HEK293 (cell line): ENCODE results near the gene ZNF426.

Experiments used
- CTCF ChIA-PET: fragments of 350-600 bp; formaldehyde crosslinking; extraction: SDS; loops from one replicate; lab custom pipeline; 2021; ENCODE audit warnings: antibody characterized with exemption; lab: Yijun Ruan, JAX
- POLR2A ChIA-PET: fragments of 300-600 bp; formaldehyde crosslinking; extraction: SDS; loops from one replicate; lab custom pipeline; 2020; ENCODE audit warnings: antibody characterized with exemption, inconsistent platforms; lab: Yijun Ruan, JAX
- H3K27ac ChIP-seq: fragments of 200-500 bp; sonication (Bioruptor generic); 2 replicates; pipeline ENCODE4 v1.5.1; 2014; ENCODE audit warnings: low read depth, low read length, control low read depth, inconsistent platforms; ENCODE audit errors: extremely low read depth
- H3K36me3 ChIP-seq, 2 experiments: fragments of 200-500 bp in 1 of 2; sonication (Bioruptor generic) in 1 of 2; 1 replicate in 1 of 2; 2 replicates in 1 of 2; pipeline ENCODE4 v1.5.1; 2014 to 2017; ENCODE audit warnings: inconsistent platforms in 2 of 2, low read length in 2 of 2; ENCODE audit not compliant: control insufficient read depth in 2 of 2, insufficient read depth in 1 of 2
- H3K4me1 ChIP-seq: fragments of 200-500 bp; sonication (Bioruptor generic); 2 replicates; pipeline ENCODE4 v1.5.1; 2014; ENCODE audit warnings: mild to moderate bottlenecking, low read length, inconsistent platforms; ENCODE audit not compliant: control insufficient read depth, insufficient read depth
- H3K4me3 ChIP-seq: 2 replicates; pipeline ENCODE4 v1.5.1; 2011; ENCODE audit warnings: low read depth, mild to moderate bottlenecking, control low read depth, low read length, moderate library complexity
- H3K9me3 ChIP-seq: fragments of 200-500 bp; sonication (Bioruptor generic); 2 replicates; pipeline ENCODE4 v1.5.1; 2014; ENCODE audit warnings: low read depth, low read length, inconsistent platforms; ENCODE audit not compliant: control insufficient read depth, insufficient read depth
- BCL11A ChIP-seq: fragments of 450-650 bp; formaldehyde crosslinking; IDR thresholded peaks from 2 replicates; pipeline ENCODE4 v1.5.1; 2016; ENCODE audit warnings: low read depth, missing biosample characterization, missing genetic modification characterization
- EGR2 ChIP-seq: fragments of 450-650 bp; formaldehyde crosslinking; IDR thresholded peaks from 2 replicates; pipeline ENCODE4 v1.5.1; 2016; ENCODE audit warnings: low read depth, missing biosample characterization, missing genetic modification characterization
- KLF7 ChIP-seq: fragments of 450-650 bp; formaldehyde crosslinking; IDR thresholded peaks from 2 replicates; pipeline ENCODE4 v1.5.1; 2016; ENCODE audit warnings: missing biosample characterization, missing genetic modification characterization, borderline replicate concordance
- OVOL3 ChIP-seq: fragments of 450-650 bp; formaldehyde crosslinking; IDR thresholded peaks from 2 replicates; pipeline ENCODE4 v1.5.1; 2016; ENCODE audit warnings: missing biosample characterization, missing genetic modification characterization
- SETDB1 ChIP-seq: IDR thresholded peaks from one replicate; pipeline ENCODE4 v1.6.1; 2017; ENCODE audit warnings: mild to moderate bottlenecking, low read length, moderate library complexity, mixed read lengths; ENCODE audit not compliant: insufficient read length
- SP2 ChIP-seq: fragments of 450-650 bp; formaldehyde crosslinking; IDR thresholded peaks from 2 replicates; pipeline ENCODE4 v1.5.1; 2016; ENCODE audit warnings: missing biosample characterization, missing genetic modification characterization
- ZFP41 ChIP-seq: fragments of 450-650 bp; formaldehyde crosslinking; IDR thresholded peaks from 2 replicates; pipeline ENCODE4 v1.5.1; 2016; ENCODE audit warnings: missing biosample characterization, missing genetic modification characterization, borderline replicate concordance
- ZNF140 ChIP-seq: fragments of 450-650 bp; formaldehyde crosslinking; IDR thresholded peaks from 2 replicates; pipeline ENCODE4 v1.5.1; 2016; ENCODE audit warnings: missing biosample characterization, missing genetic modification characterization
- ZNF175 ChIP-seq: fragments of 450-650 bp; formaldehyde crosslinking; IDR thresholded peaks from 2 replicates; pipeline ENCODE4 v1.5.1; 2016; ENCODE audit warnings: missing biosample characterization, missing genetic modification characterization
- ZNF221 ChIP-seq: fragments of 450-650 bp; formaldehyde crosslinking; IDR thresholded peaks from 2 replicates; pipeline ENCODE4 v1.5.1; 2017; ENCODE audit warnings: missing biosample characterization, missing genetic modification characterization, borderline replicate concordance
- ZNF350 ChIP-seq: fragments of 450-650 bp; formaldehyde crosslinking; IDR thresholded peaks from 2 replicates; pipeline ENCODE4 v1.5.0; 2017; ENCODE audit warnings: missing biosample characterization, mild to moderate bottlenecking, missing genetic modification characterization
- ZNF416 ChIP-seq: fragments of 450-650 bp; formaldehyde crosslinking; IDR thresholded peaks from 2 replicates; pipeline ENCODE4 v1.5.1; 2016; ENCODE audit warnings: missing biosample characterization, missing genetic modification characterization
- ZNF426 ChIP-seq: fragments of 450-650 bp; formaldehyde crosslinking; IDR thresholded peaks from 2 replicates; pipeline ENCODE4 v1.5.1; 2017; ENCODE audit warnings: missing biosample characterization, missing genetic modification characterization, mild to moderate bottlenecking, inconsistent platforms, moderate library complexity
- ZNF449 ChIP-seq: fragments of 450-650 bp; formaldehyde crosslinking; IDR thresholded peaks from 2 replicates; pipeline ENCODE4 v1.5.1; 2017; ENCODE audit warnings: missing biosample characterization, mild to moderate bottlenecking, missing genetic modification characterization, moderate library complexity
- ZNF558 ChIP-seq: fragments of 450-650 bp; formaldehyde crosslinking; IDR thresholded peaks from 2 replicates; pipeline ENCODE4 v1.5.1; 2016; ENCODE audit warnings: missing biosample characterization, missing genetic modification characterization
- ZNF571 ChIP-seq: fragments of 450-650 bp; formaldehyde crosslinking; IDR thresholded peaks from 2 replicates; pipeline ENCODE4 v1.5.0; 2017; ENCODE audit warnings: missing biosample characterization, missing genetic modification characterization
- ZNF621 ChIP-seq: fragments of 450-650 bp; formaldehyde crosslinking; IDR thresholded peaks from 2 replicates; pipeline ENCODE4 v1.5.1; 2017; ENCODE audit warnings: missing biosample characterization, missing genetic modification characterization
- ZNF629 ChIP-seq: fragments of 450-650 bp; formaldehyde crosslinking; IDR thresholded peaks from 2 replicates; pipeline ENCODE4 v1.5.1; 2017; ENCODE audit warnings: missing biosample characterization, missing genetic modification characterization
- ZNF664 ChIP-seq: fragments of 450-650 bp; formaldehyde crosslinking; IDR thresholded peaks from 2 replicates; pipeline ENCODE4 v1.5.1; 2016; ENCODE audit warnings: missing biosample characterization, missing genetic modification characterization
- ZNF747 ChIP-seq: fragments of 450-650 bp; formaldehyde crosslinking; IDR thresholded peaks from 2 replicates; pipeline ENCODE4 v1.5.1; 2016; ENCODE audit warnings: missing biosample characterization, missing genetic modification characterization
- ZNF791 ChIP-seq: fragments of 450-650 bp; formaldehyde crosslinking; IDR thresholded peaks from 2 replicates; pipeline ENCODE4 v1.5.1; 2016; ENCODE audit warnings: missing biosample characterization, missing genetic modification characterization
- ZNF837 ChIP-seq: fragments of 450-650 bp; formaldehyde crosslinking; IDR thresholded peaks from 2 replicates; pipeline ENCODE4 v1.5.1; 2016; ENCODE audit warnings: missing biosample characterization, missing genetic modification characterization
- ZXDB ChIP-seq: fragments of 450-650 bp; formaldehyde crosslinking; IDR thresholded peaks from 2 replicates; pipeline ENCODE4 v1.5.1; 2016; ENCODE audit warnings: missing biosample characterization, missing genetic modification characterization
- TF ChIP-seq, protein P1 (sequence below): fragments of 450-650 bp; formaldehyde crosslinking; conservative IDR thresholded peaks from 2 replicates; pipeline ENCODE4 v1.5.1; 2016; ENCODE audit warnings: low read depth, missing biosample characterization, missing genetic modification characterization
- TF ChIP-seq, protein P2 (sequence below): fragments of 450-650 bp; formaldehyde crosslinking; IDR thresholded peaks from 2 replicates; pipeline ENCODE4 v1.5.1; 2017; ENCODE audit warnings: missing biosample characterization, missing genetic modification characterization

Gene ZNF426

GRCh38 chr19:9523885-9524474, 14.5 kb downstream of the ZNF426 start:
- no peaks in the 10 kb centered on the region for H3K9me3 ChIP-seq
- ChIA-PET POLR2A (no interaction called here), CTCF (interaction anchor here (0.6 kb wide), 1 partner anchor 136 kb away, joined by 3 read pairs; no protein-coding TSS in a partner anchor)
- no peak overlapping the region for H3K4me3 ChIP-seq
- no peak overlapping the region for H3K27ac ChIP-seq
- H3K36me3 ChIP-seq: peaks cover 0 to 39% of the 10 kb centered on the region in 2 experiments; a peak in 1 of 3 replicates
- no peak for TF ChIP-seq EGR2 (tag by site-specific recombination)
- TF ChIP-seq OVOL3 (tag by site-specific recombination): no peak
- no peak for TF ChIP-seq ZNF629 (tag by site-specific recombination)
- peak; percentile 100 for TF ChIP-seq SETDB1
- no peak for TF ChIP-seq ZNF221
- no peak for TF ChIP-seq ZFP41 (tag by site-specific recombination)
- TF ChIP-seq SP2: no peak
- TF ChIP-seq, protein P1, sequence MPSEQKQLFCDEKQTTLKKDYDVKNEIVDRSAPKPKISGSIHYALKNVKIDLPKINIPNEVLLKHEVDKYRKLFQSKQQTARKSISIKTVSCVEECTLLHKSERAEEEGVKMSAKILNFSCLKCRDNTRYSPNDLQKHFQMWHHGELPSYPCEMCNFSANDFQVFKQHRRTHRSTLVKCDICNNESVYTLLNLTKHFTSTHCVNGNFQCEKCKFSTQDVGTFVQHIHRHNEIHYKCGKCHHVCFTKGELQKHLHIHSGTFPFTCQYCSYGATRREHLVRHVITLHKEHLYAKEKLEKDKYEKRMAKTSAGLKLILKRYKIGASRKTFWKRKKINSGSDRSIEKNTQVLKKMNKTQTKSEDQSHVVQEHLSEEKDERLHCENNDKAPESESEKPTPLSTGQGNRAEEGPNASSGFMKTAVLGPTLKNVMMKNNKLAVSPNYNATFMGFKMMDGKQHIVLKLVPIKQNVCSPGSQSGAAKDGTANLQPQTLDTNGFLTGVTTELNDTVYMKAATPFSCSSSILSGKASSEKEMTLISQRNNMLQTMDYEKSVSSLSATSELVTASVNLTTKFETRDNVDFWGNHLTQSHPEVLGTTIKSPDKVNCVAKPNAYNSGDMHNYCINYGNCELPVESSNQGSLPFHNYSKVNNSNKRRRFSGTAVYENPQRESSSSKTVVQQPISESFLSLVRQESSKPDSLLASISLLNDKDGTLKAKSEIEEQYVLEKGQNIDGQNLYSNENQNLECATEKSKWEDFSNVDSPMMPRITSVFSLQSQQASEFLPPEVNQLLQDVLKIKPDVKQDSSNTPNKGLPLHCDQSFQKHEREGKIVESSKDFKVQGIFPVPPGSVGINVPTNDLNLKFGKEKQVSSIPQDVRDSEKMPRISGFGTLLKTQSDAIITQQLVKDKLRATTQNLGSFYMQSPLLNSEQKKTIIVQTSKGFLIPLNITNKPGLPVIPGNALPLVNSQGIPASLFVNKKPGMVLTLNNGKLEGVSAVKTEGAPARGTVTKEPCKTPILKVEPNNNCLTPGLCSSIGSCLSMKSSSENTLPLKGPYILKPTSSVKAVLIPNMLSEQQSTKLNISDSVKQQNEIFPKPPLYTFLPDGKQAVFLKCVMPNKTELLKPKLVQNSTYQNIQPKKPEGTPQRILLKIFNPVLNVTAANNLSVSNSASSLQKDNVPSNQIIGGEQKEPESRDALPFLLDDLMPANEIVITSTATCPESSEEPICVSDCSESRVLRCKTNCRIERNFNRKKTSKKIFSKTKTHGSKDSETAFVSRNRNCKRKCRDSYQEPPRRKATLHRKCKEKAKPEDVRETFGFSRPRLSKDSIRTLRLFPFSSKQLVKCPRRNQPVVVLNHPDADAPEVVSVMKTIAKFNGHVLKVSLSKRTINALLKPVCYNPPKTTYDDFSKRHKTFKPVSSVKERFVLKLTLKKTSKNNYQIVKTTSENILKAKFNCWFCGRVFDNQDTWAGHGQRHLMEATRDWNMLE (tag by site-specific recombination): 0 out of 2 replicates have a peak, but pooled peaks have one; percentile 17
- H3K4me1 ChIP-seq: no peaks in the 10 kb centered on the region

DNA sequence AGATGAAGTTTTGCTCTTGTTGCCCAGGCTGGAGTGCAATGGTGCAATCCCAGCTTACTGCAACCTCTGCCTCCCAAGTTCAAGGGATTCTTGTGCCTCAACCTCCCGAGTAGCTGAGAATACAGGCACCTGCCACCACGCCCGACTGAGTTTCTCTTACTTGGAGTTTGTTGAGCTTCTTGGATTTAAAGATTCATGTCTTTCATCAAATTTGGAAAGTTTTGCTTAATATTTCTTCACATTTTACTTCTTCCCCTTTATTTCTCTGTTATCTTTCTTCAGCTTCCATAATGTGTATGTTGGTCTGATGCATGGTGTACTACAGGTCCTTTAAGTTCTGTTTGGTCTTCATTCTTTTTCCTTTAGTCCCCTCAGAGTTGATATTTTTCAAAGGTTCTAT, 31.2 kb downstream of the ZNF426 start:
- peak; percentile 96 for TF ChIP-seq ZNF558
- TF ChIP-seq ZNF621 (tag by site-specific recombination): no peak
- ChIA-PET CTCF (no interaction called here), POLR2A (no interaction called here)
- H3K27ac ChIP-seq: no peak overlapping the region
- no peaks in the 10 kb centered on the region for H3K4me1 ChIP-seq
- H3K36me3 ChIP-seq: no peaks in the 10 kb centered on the region
- no peak overlapping the region for H3K4me3 ChIP-seq
- no peaks in the 10 kb centered on the region for H3K9me3 ChIP-seq

- CTCF ChIA-PET: interaction anchor here (0.6 kb wide), 1 partner anchor 296 kb away, joined by 3 read pairs; no protein-coding TSS in a partner anchor
- no peak overlapping the region for H3K27ac ChIP-seq
- TF ChIP-seq ZNF175 (tag by site-specific recombination) (no peak), OVOL3 (tag by site-specific recombination) (no peak), ZNF449 (tag by site-specific recombination) (no peak), ZNF837 (no peak), ZNF426 (no peak), ZNF664 (no peak), ZNF350 (no peak), ZNF747 (tag by site-specific recombination) (no peak), BCL11A (tag by site-specific recombination) (no peak), ZNF416 (tag by site-specific recombination) (no peak), ZNF571 (tag by site-specific recombination) (no peak), ZNF558 (no peak), ZNF140 (tag by site-specific recombination) (no peak), KLF7 (tag by site-specific recombination) (no peak), ZXDB (tag by site-specific recombination) (no peak), SP2 (no peak), ZNF791 (no peak)
- TF ChIP-seq, protein P2, sequence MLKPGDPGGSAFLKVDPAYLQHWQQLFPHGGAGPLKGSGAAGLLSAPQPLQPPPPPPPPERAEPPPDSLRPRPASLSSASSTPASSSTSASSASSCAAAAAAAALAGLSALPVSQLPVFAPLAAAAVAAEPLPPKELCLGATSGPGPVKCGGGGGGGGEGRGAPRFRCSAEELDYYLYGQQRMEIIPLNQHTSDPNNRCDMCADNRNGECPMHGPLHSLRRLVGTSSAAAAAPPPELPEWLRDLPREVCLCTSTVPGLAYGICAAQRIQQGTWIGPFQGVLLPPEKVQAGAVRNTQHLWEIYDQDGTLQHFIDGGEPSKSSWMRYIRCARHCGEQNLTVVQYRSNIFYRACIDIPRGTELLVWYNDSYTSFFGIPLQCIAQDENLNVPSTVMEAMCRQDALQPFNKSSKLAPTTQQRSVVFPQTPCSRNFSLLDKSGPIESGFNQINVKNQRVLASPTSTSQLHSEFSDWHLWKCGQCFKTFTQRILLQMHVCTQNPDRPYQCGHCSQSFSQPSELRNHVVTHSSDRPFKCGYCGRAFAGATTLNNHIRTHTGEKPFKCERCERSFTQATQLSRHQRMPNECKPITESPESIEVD (tag by site-specific recombination): no peak
Measured at GRCh38 chr19:9500796-9501195, 37.6 kb downstream of the ZNF426 start.

More at GRCh38 chr19:9500796-9501195, 37.6 kb downstream of the ZNF426 start:
- H3K4me1 ChIP-seq: no peaks in the 10 kb centered on the region
- no peak overlapping the region for H3K4me3 ChIP-seq
- POLR2A ChIA-PET: no interaction called here
- no peaks in the 10 kb centered on the region for H3K9me3 ChIP-seq
- no peaks in the 10 kb centered on the region for H3K36me3 ChIP-seq
